ENCODE results near the gene GNE. TPM values are rescaled to one million over a fixed set of nuclear protein-coding genes. Genes with fewer than 3 reads are reported as not detected.

The GNE gene
- total and polyA plus RNA-seq, 2 of the 8 experiments (the other 6 are each of a cell fraction or from before 2014, with no cell fraction given): 5.1 to 11.1 TPM

- WGBS, 2 experiments (ENCODE audit: extremely low coverage in 1 of 2, insufficient coverage in 1 of 2, insufficient read length in 1 of 2, insufficient replicate concordance in 2 of 2, low coverage in 1 of 2, low lambda C conversion rate in 2 of 2, missing lambda C conversion rate in 1 of 2): 94% methylated on average over 7 of the region's 7 CpGs; no CpG with 5 or more reads in 1 of the 2 experiments
- no peak overlapping the region for H3K9ac ChIP-seq (replicated peaks in 1 of 4; ENCODE audit: extremely low read depth in 1 of 4, low read depth in 3 of 4, low read length in 3 of 4)
- H2BK5ac ChIP-seq (ENCODE audit: low read depth, low read length): no peak overlapping the region
- no peak overlapping the region for H3K27ac ChIP-seq (ENCODE audit: low read depth, low read length)
- no peaks in the 10 kb centered on the region for H3K36me3 ChIP-seq (ENCODE audit: control insufficient read depth in 2 of 4, insufficient read depth in 4 of 4, low read length in 3 of 4)
- DNase-seq (ENCODE audit: low read depth in 1 of 2, low spot score in 2 of 2) (no peak), FAIRE-seq (no peak)
- no peaks in the 10 kb centered on the region for H3K79me1 ChIP-seq (ENCODE audit: low read depth, low read length)
- no peak overlapping the region for H3K56ac ChIP-seq (replicated peaks; ENCODE audit: insufficient read length, low read depth, low read length)
- H2BK12ac ChIP-seq (ENCODE audit: low read depth, low read length): no peak overlapping the region
- no peaks in the 10 kb centered on the region for H3K9me3 ChIP-seq (ENCODE audit: insufficient read depth in 2 of 2, low read depth in 1 of 2, low read length in 1 of 2)
- no peaks in the 10 kb centered on the region for H3K23me2 ChIP-seq (ENCODE audit: low read depth, low read length)
- H3K4me3 ChIP-seq (ENCODE audit: extremely low read depth in 1 of 4, insufficient read depth in 2 of 4, low read depth in 3 of 4, low read length in 4 of 4): no peak overlapping the region
- H3K4me2 ChIP-seq (ENCODE audit: insufficient read depth in 1 of 2, low read depth in 2 of 2, low read length in 2 of 2): no peak overlapping the region
- H3K79me2 ChIP-seq (ENCODE audit: control insufficient read depth in 1 of 2, insufficient read depth in 2 of 2, low read length in 2 of 2): no peaks in the 10 kb centered on the region
- H3K18ac ChIP-seq (ENCODE audit: extremely low read depth, low read length): no peak overlapping the region
- H2BK120ac ChIP-seq (replicated peaks; ENCODE audit: low read depth, low read length): no peak overlapping the region
- no peaks in the 10 kb centered on the region for H4K20me1 ChIP-seq (replicated peaks in 1 of 2; ENCODE audit: control insufficient read depth in 1 of 2, insufficient read depth in 2 of 2, low read length in 2 of 2)
- H3K27me3 ChIP-seq (replicated peaks in 1 of 4; ENCODE audit: control insufficient read depth in 3 of 4, extremely low read depth in 1 of 4, insufficient read depth in 3 of 4, low read length in 3 of 4): no peaks in the 10 kb centered on the region; a peak in 1 of 7 replicates
- H4K8ac ChIP-seq (ENCODE audit: extremely low read depth, insufficient read depth, low read length): no peak overlapping the region
- H2AK5ac ChIP-seq (ENCODE audit: low read depth, low read length): no peak overlapping the region
- POLR2A ChIA-PET (ENCODE audit: partially characterized antibody): no interaction called here
- H3K4ac ChIP-seq (replicated peaks; ENCODE audit: insufficient read length, low read depth, low read length): no peak overlapping the region
- no peaks in the 10 kb centered on the region for H3K4me1 ChIP-seq (replicated peaks in 1 of 4; ENCODE audit: control insufficient read depth in 3 of 4, insufficient read depth in 4 of 4, low read length in 3 of 4)
- no peak overlapping the region for H4K91ac ChIP-seq (replicated peaks; ENCODE audit: insufficient read length, low read length)
- H4K5ac ChIP-seq (ENCODE audit: insufficient read length, low read depth, low read length): no peak overlapping the region
- H2BK15ac ChIP-seq (ENCODE audit: low read length): no peak overlapping the region
- no peak overlapping the region for H2BK20ac ChIP-seq (ENCODE audit: low read length)
- H3K14ac ChIP-seq (ENCODE audit: insufficient read length): no peak overlapping the region
- no peak overlapping the region for H3K23ac ChIP-seq (ENCODE audit: insufficient read length)
- no peak overlapping the region for H2AFZ ChIP-seq (ENCODE audit: low read length)
- CTCF ChIA-PET (ENCODE audit: partially characterized antibody): interaction anchor here (0.9 to 1.2 kb wide), 2 partner anchors 47 to 78 kb away, joined by 3 to 4 read pairs; no protein-coding TSS in a partner anchor
Observed at GRCh38 chr9:36282275-36282674, 24.0 kb upstream of the GNE start.

Measured in H1 (cell line).